MM.1S (cell line): Measurements from ENCODE around the gene RNPC3.
"Not testable (repeated sequence)": the region's sequence is repeated elsewhere in the genome, so short reads cannot be mapped to it uniquely, and the experiment has no call there.

Source experiments
- EZH2 ChIP-seq: fragments of 300-600 bp; sonication (generic); optimal IDR thresholded peaks from 2 replicates; pipeline ENCODE3; 2017; ENCODE audit warnings: low read depth, mild to moderate bottlenecking, antibody characterized with exemption, low read length, mixed read lengths
- EZH2phosphoT487 ChIP-seq: fragments of 300-600 bp; sonication (generic); IDR thresholded peaks from 2 replicates; pipeline ENCODE4 v1.6.1; 2018; ENCODE audit warnings: antibody characterized with exemption, low read length
- TF ChIP-seq, protein P1 (sequence below): fragments of 300-600 bp; sonication (generic); IDR thresholded peaks from 2 replicates; pipeline ENCODE4 v1.5.1; 2016; ENCODE audit warnings: antibody characterized with exemption, low read length, mixed read lengths

DNA sequence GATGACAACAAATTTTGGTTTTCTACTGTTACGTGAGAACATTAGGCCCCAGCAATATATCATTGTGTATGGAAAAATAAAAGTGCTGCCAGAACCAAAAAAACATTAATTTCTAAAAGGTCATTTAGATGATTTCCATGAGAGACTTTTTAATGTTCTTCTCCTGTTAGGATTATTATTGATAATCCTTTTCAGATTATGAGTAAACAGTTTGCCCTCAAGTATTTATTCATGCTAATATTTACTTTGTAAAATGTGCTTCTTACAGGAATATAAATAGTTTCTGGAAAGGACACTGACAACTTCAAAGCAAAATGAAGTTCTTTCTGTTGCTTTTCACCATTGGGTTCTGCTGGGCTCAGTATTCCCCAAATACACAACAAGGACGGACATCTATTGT is 45.8 kb downstream of the RNPC3 start, which contains the start of gene AMY2B:
- TF ChIP-seq, protein P1, sequence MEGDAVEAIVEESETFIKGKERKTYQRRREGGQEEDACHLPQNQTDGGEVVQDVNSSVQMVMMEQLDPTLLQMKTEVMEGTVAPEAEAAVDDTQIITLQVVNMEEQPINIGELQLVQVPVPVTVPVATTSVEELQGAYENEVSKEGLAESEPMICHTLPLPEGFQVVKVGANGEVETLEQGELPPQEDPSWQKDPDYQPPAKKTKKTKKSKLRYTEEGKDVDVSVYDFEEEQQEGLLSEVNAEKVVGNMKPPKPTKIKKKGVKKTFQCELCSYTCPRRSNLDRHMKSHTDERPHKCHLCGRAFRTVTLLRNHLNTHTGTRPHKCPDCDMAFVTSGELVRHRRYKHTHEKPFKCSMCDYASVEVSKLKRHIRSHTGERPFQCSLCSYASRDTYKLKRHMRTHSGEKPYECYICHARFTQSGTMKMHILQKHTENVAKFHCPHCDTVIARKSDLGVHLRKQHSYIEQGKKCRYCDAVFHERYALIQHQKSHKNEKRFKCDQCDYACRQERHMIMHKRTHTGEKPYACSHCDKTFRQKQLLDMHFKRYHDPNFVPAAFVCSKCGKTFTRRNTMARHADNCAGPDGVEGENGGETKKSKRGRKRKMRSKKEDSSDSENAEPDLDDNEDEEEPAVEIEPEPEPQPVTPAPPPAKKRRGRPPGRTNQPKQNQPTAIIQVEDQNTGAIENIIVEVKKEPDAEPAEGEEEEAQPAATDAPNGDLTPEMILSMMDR = not testable (repeated sequence)
- not testable (repeated sequence) for TF ChIP-seq EZH2, EZH2phosphoT487
